CD4-positive, alpha-beta memory T cell (primary cell): ENCODE results near the gene CDH8. TPM values are rescaled to one million over a fixed set of nuclear protein-coding genes. Genes with fewer than 3 reads are reported as not detected.

ENCODE experiments used
- CTCF ChIA-PET: fragments of 350-600 bp; sonication (Branson Sonifier 250); formaldehyde crosslinking; loops from one replicate; lab custom pipeline; 2021; ENCODE audit warnings: inconsistent platforms; ENCODE audit not compliant: partially characterized antibody; lab: Charles Lee
- POLR2A ChIA-PET: fragments of 350-600 bp; sonication (Branson Sonifier 250); formaldehyde crosslinking; loops from one replicate; lab custom pipeline; 2021; ENCODE audit not compliant: partially characterized antibody; lab: Charles Lee
- DNase-seq, 5 donors: peaks; one replicate each; pipeline versions ENCODE4 v3.0.0 to v3.0.0-alpha.2; 2020 to 2022; ENCODE audit warnings: mixed read lengths in 1 of 5
- H3K27ac ChIP-seq: one replicate; pipeline ENCODE4 v1.7.0; 2013; ENCODE audit warnings: low read depth, low read length
- H3K27me3 ChIP-seq: 2 replicates; pipeline ENCODE4 v1.7.0; 2013; ENCODE audit warnings: mild to moderate bottlenecking, low read length, moderate library complexity; ENCODE audit not compliant: insufficient read depth
- H3K36me3 ChIP-seq: 2 replicates; pipeline ENCODE4 v1.7.0; 2013; ENCODE audit warnings: mild to moderate bottlenecking, low read length, moderate library complexity; ENCODE audit not compliant: insufficient read depth
- H3K4me1 ChIP-seq: 2 replicates; pipeline ENCODE4 v1.7.0; 2013; ENCODE audit warnings: mild to moderate bottlenecking, low read length, moderate library complexity; ENCODE audit not compliant: insufficient read depth
- H3K4me3 ChIP-seq, 2 donors: one replicate each; pipeline ENCODE4 v1.7.0; 2013; ENCODE audit warnings: low read length in 2 of 2, mild to moderate bottlenecking in 1 of 2
- H3K9me3 ChIP-seq, 2 donors: one replicate each; pipeline ENCODE4 v1.7.0; 2013; ENCODE audit warnings: low read length in 2 of 2, control low read depth in 1 of 2; ENCODE audit not compliant: control insufficient read depth in 1 of 2
- H3K27ac Mint-ChIP-seq, 7 donors: one replicate each; pipeline ENCODE4 v1.8.0; 2020 to 2021; ENCODE audit warnings: mixed read lengths in 7 of 7, mild to moderate bottlenecking in 6 of 7, inconsistent platforms in 3 of 7, moderate library complexity in 3 of 7
- H3K27me3 Mint-ChIP-seq, 2 donors: one replicate each; pipeline ENCODE4 v1.8.0; 2020 to 2021; ENCODE audit warnings: mixed read lengths in 2 of 2
- H3K36me3 Mint-ChIP-seq, 2 donors: one replicate each; pipeline ENCODE4 v1.8.0; 2020 to 2021; ENCODE audit warnings: mixed read lengths in 2 of 2, inconsistent platforms in 1 of 2, mild to moderate bottlenecking in 1 of 2
- H3K4me1 Mint-ChIP-seq, 4 donors: one replicate each; pipeline ENCODE4 v1.8.0; 2020 to 2021; ENCODE audit warnings: mixed read lengths in 4 of 4, mild to moderate bottlenecking in 1 of 4
- H3K4me3 Mint-ChIP-seq, 8 donors: one replicate each; pipeline ENCODE4 v1.8.0; 2020 to 2021; ENCODE audit warnings: mixed read lengths in 8 of 8, mild to moderate bottlenecking in 7 of 8, moderate library complexity in 6 of 8, inconsistent platforms in 3 of 8
- H3K9me3 Mint-ChIP-seq, 8 donors: one replicate each; pipeline ENCODE4 v1.8.0; 2020 to 2021; ENCODE audit warnings: mixed read lengths in 8 of 8, mild to moderate bottlenecking in 5 of 8, inconsistent platforms in 3 of 8, moderate library complexity in 1 of 8
- intact Hi-C: fragments of 100-400 bp; cut with micrococcal nuclease; formaldehyde crosslinking; loops from one replicate; pipeline ENCODE4 v1.15.1; 2023
- polyA plus RNA-seq, 2 donors: library from polyadenylated mRNA; unstranded; fragments of 300-500 nt; fragmentation: Illumina TruSeq; gene quantifications; one replicate each; pipeline ENCODE4 v1.2.3, GENCODE V29; 2021
- total RNA-seq, 2 experiments: library from RNA; stranded (reverse); gene quantifications; one replicate each; pipeline ENCODE4 v1.2.3, GENCODE V29; 2021

Gene CDH8
- total and polyA plus RNA-seq, 4 experiments from 2014 or later, result not detected

- Histone ChIP-seq H3K4me1 (no peaks in the 10 kb centered on the region), H3K27ac (no peak overlapping the region), H3K36me3 (no peaks in the 10 kb centered on the region), H3K9me3 (peaks cover 0 to 8% of the 10 kb centered on the region in 2 donors), H3K4me3 (no peak overlapping the region), H3K27me3 (no peaks in the 10 kb centered on the region)
- no peaks in the 10 kb centered on the region for H3K4me1 Mint-ChIP-seq
- intact Hi-C loops, result no loop called here
- CTCF ChIA-PET, result no interaction called here
- H3K27me3 Mint-ChIP-seq, result no peaks in the 10 kb centered on the region
- DNase-seq, result no peak
- H3K4me3 Mint-ChIP-seq, result no peak overlapping the region
- H3K36me3 Mint-ChIP-seq, result no peaks in the 10 kb centered on the region
- no peak overlapping the region for H3K27ac Mint-ChIP-seq
- POLR2A ChIA-PET, result no interaction called here
- peaks cover 2 to 37% (median 20%) of the 10 kb centered on the region in 8 donors for H3K9me3 Mint-ChIP-seq
These were observed 30.5 kb upstream of the CDH8 start for GRCh38 chr16:62066747-62067146.

GRCh38 chr16:62064173-62064572 lies 27.9 kb upstream of the CDH8 start:
- Histone ChIP-seq H3K4me3 (no peak overlapping the region), H3K27me3 (no peaks in the 10 kb centered on the region), H3K4me1 (no peaks in the 10 kb centered on the region), H3K27ac (no peak overlapping the region), H3K9me3 (peaks cover 0 to 8% of the 10 kb centered on the region in 2 donors), H3K36me3 (no peaks in the 10 kb centered on the region)
- Mint-ChIP-seq H3K4me1 (no peaks in the 10 kb centered on the region), H3K27ac (no peak overlapping the region), H3K36me3 (no peaks in the 10 kb centered on the region), H3K4me3 (no peak overlapping the region), H3K9me3 (peaks cover 4 to 43% (median 19%) of the 10 kb centered on the region in 8 donors), H3K27me3 (no peaks in the 10 kb centered on the region)
- intact Hi-C loops, result no loop called here
- no peak for DNase-seq
- POLR2A ChIA-PET, result no interaction called here
- CTCF ChIA-PET, result no interaction called here

- intact Hi-C loops, result no loop called here
- Mint-ChIP-seq H3K36me3 (no peaks in the 10 kb centered on the region), H3K4me1 (no peaks in the 10 kb centered on the region), H3K9me3 (peaks cover 2 to 39% (median 20%) of the 10 kb centered on the region in 8 donors), H3K4me3 (no peak overlapping the region), H3K27me3 (no peaks in the 10 kb centered on the region), H3K27ac (no peak overlapping the region)
- no peaks in the 10 kb centered on the region for H3K9me3 ChIP-seq
- ChIA-PET POLR2A (no interaction called here), CTCF (no interaction called here)
- no peak overlapping the region for H3K27ac ChIP-seq
- H3K4me1 ChIP-seq, result no peaks in the 10 kb centered on the region
- DNase-seq, result no peak
- H3K4me3 ChIP-seq, result no peak overlapping the region
- no peaks in the 10 kb centered on the region for H3K27me3 ChIP-seq
- no peaks in the 10 kb centered on the region for H3K36me3 ChIP-seq
These were observed 23.9 kb upstream of the CDH8 start for GRCh38 chr16:62060089-62060488.

GRCh38 chr16:62059527-62059926 lies 23.3 kb upstream of the CDH8 start:
- Histone ChIP-seq H3K27ac (no peak overlapping the region), H3K27me3 (no peaks in the 10 kb centered on the region), H3K9me3 (no peaks in the 10 kb centered on the region), H3K36me3 (no peaks in the 10 kb centered on the region), H3K4me3 (no peak overlapping the region), H3K4me1 (no peaks in the 10 kb centered on the region)
- no peaks in the 10 kb centered on the region for H3K36me3 Mint-ChIP-seq
- CTCF ChIA-PET, result no interaction called here
- no peak overlapping the region for H3K27ac Mint-ChIP-seq
- no peak overlapping the region for H3K4me3 Mint-ChIP-seq
- DNase-seq, result no peak
- H3K9me3 Mint-ChIP-seq, result peaks cover 5 to 41% (median 22%) of the 10 kb centered on the region in 8 donors
- no peaks in the 10 kb centered on the region for H3K27me3 Mint-ChIP-seq
- POLR2A ChIA-PET, result no interaction called here
- intact Hi-C loops, result no loop called here
- H3K4me1 Mint-ChIP-seq, result no peaks in the 10 kb centered on the region

- no peak overlapping the region for H3K4me3 Mint-ChIP-seq
- ChIA-PET CTCF (no interaction called here), POLR2A (no interaction called here)
- H3K27me3 Mint-ChIP-seq, result no peaks in the 10 kb centered on the region
- H3K36me3 Mint-ChIP-seq, result no peaks in the 10 kb centered on the region
- no peak overlapping the region for H3K27ac ChIP-seq
- H3K4me3 ChIP-seq, result no peak overlapping the region
- no peaks in the 10 kb centered on the region for H3K27me3 ChIP-seq
- no peaks in the 10 kb centered on the region for H3K9me3 ChIP-seq
- no peak for DNase-seq
- intact Hi-C loops, result no loop called here
- H3K27ac Mint-ChIP-seq, result peak overlapping the region in 1 of 7 donors; percentile 1
- no peaks in the 10 kb centered on the region for H3K4me1 ChIP-seq
- no peaks in the 10 kb centered on the region for H3K36me3 ChIP-seq
- no peaks in the 10 kb centered on the region for H3K4me1 Mint-ChIP-seq
- H3K9me3 Mint-ChIP-seq, result peaks cover 7 to 42% (median 25%) of the 10 kb centered on the region in 8 donors
These were observed 22.2 kb upstream of the CDH8 start for GRCh38 chr16:62058412-62058811.

GRCh38 chr16:62051942-62052341 lies 15.7 kb upstream of the CDH8 start:
- Mint-ChIP-seq H3K27ac (no peak overlapping the region), H3K4me3 (no peak overlapping the region), H3K36me3 (no peaks in the 10 kb centered on the region), H3K4me1 (no peaks in the 10 kb centered on the region), H3K9me3 (peaks cover 0 to 38% (median 25%) of the 10 kb centered on the region in 8 donors), H3K27me3 (no peaks in the 10 kb centered on the region)
- DNase-seq, result no peak
- Histone ChIP-seq H3K4me1 (no peaks in the 10 kb centered on the region), H3K27me3 (no peaks in the 10 kb centered on the region), H3K36me3 (no peaks in the 10 kb centered on the region), H3K9me3 (no peaks in the 10 kb centered on the region), H3K27ac (no peak overlapping the region), H3K4me3 (no peak overlapping the region)
- intact Hi-C loops, result no loop called here
- POLR2A ChIA-PET, result no interaction called here
- CTCF ChIA-PET, result no interaction called here

- H3K4me3 ChIP-seq, result no peak overlapping the region
- Mint-ChIP-seq H3K27ac (no peak overlapping the region), H3K4me1 (no peaks in the 10 kb centered on the region), H3K27me3 (no peaks in the 10 kb centered on the region), H3K4me3 (no peak overlapping the region), H3K36me3 (no peaks in the 10 kb centered on the region), H3K9me3 (peaks cover 0 to 48% (median 31%) of the 10 kb centered on the region in 8 donors)
- H3K27ac ChIP-seq, result no peak overlapping the region
- H3K4me1 ChIP-seq, result no peaks in the 10 kb centered on the region
- intact Hi-C loops, result no loop called here
- H3K27me3 ChIP-seq, result no peaks in the 10 kb centered on the region
- ChIA-PET POLR2A (no interaction called here), CTCF (no interaction called here)
- H3K36me3 ChIP-seq, result no peaks in the 10 kb centered on the region
- DNase-seq, result no peak
- no peaks in the 10 kb centered on the region for H3K9me3 ChIP-seq
These were observed 14.6 kb upstream of the CDH8 start for GRCh38 chr16:62050793-62051192.

GRCh38 chr16:62046801-62047200 lies 10.6 kb upstream of the CDH8 start:
- no peaks in the 10 kb centered on the region for H3K36me3 ChIP-seq
- H3K4me3 ChIP-seq, result no peak overlapping the region
- no peak overlapping the region for H3K27ac ChIP-seq
- H3K36me3 Mint-ChIP-seq, result no peaks in the 10 kb centered on the region
- ChIA-PET CTCF (no interaction called here), POLR2A (no interaction called here)
- H3K4me3 Mint-ChIP-seq, result no peak overlapping the region
- intact Hi-C loops, result no loop called here
- DNase-seq, result no peak
- H3K27ac Mint-ChIP-seq, result no peak overlapping the region
- no peaks in the 10 kb centered on the region for H3K4me1 Mint-ChIP-seq
- no peaks in the 10 kb centered on the region for H3K9me3 ChIP-seq
- no peaks in the 10 kb centered on the region for H3K27me3 Mint-ChIP-seq
- no peaks in the 10 kb centered on the region for H3K4me1 ChIP-seq
- no peaks in the 10 kb centered on the region for H3K27me3 ChIP-seq
- H3K9me3 Mint-ChIP-seq, result peaks cover 2 to 51% (median 33%) of the 10 kb centered on the region in 8 donors
